Measurements from ENCODE around the gene NDUFV1. TPM values are rescaled to one million over a fixed set of nuclear protein-coding genes. Genes with fewer than 3 reads are reported as not detected.
"Not testable (repeated sequence)": the region's sequence is repeated elsewhere in the genome, so short reads cannot be mapped to it uniquely, and the experiment has no call there.

NDUFV1 gene
- total and polyA plus RNA-seq, 12 donors, result 84.2 to 439 (median 244) TPM

DNA sequence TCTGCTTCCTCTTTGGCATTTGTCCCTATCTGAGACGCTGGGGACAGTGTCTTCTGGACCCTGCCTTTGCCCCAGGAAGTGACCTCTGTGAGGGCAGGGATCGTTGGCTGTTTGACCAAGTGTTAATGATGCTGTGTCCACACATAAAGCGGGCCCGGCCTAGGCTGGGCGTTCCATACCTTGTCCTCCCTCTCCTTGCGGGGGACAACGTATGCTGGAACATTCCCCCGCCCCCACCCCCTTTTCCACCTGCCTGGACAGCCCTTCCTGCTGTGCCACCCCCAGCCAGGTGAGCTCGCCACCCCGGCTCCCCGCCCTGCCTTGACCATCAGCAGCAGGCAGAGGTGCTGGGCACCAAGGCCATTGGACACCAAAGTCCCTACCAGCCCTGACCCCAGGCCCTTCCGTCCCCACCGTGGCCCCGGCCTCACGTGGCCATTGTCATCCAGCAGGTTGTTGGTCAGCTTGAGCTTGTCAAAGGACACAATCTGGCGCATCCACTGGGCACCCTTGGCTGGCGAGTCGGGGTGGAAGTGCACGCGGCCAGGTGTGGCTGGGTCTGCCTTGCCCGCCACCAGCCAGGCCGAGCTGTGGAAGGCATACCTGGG, 27.1 kb downstream of the NDUFV1 start:
- TF ChIP-seq, protein P1, sequence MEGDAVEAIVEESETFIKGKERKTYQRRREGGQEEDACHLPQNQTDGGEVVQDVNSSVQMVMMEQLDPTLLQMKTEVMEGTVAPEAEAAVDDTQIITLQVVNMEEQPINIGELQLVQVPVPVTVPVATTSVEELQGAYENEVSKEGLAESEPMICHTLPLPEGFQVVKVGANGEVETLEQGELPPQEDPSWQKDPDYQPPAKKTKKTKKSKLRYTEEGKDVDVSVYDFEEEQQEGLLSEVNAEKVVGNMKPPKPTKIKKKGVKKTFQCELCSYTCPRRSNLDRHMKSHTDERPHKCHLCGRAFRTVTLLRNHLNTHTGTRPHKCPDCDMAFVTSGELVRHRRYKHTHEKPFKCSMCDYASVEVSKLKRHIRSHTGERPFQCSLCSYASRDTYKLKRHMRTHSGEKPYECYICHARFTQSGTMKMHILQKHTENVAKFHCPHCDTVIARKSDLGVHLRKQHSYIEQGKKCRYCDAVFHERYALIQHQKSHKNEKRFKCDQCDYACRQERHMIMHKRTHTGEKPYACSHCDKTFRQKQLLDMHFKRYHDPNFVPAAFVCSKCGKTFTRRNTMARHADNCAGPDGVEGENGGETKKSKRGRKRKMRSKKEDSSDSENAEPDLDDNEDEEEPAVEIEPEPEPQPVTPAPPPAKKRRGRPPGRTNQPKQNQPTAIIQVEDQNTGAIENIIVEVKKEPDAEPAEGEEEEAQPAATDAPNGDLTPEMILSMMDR (IDR thresholded peaks at IDR 0.05), result no peak
- TF ChIP-seq POLR2A (IDR thresholded peaks at IDR 0.05), result no peak
- no peak overlapping the region for H3K27ac ChIP-seq
- H3K36me3 ChIP-seq (replicated peaks in 1 of 2), result no peaks in the 10 kb centered on the region
- H3K4me3 ChIP-seq, result no peak overlapping the region
- H3K27me3 ChIP-seq, result no peaks in the 10 kb centered on the region
- peak in 1 of 7 donors; percentile 22 for DNase-seq
- H3K4me1 ChIP-seq (replicated peaks in 1 of 2), result peaks cover 0 to 14% of the 10 kb centered on the region in 2 donors
- H3K9me3 ChIP-seq (replicated peaks in 1 of 3), result no peaks in the 10 kb centered on the region
- intact Hi-C loops (cut with DNase I), result loop anchor here in 1 of 2 donors (10.0 kb wide), 1 partner anchor 171 kb away; no protein-coding TSS in a partner anchor
- WGBS, 4 donors, result 83 to 88% (median 85%) methylated on average over 15 to 22 of the region's 22 CpGs

GRCh38 chr11:67634366-67635230, 27.9 kb downstream of the NDUFV1 start:
- H3K27ac ChIP-seq, result no peak overlapping the region
- intact Hi-C loops (cut with DNase I), result loop anchor here in 1 of 2 donors (10.0 kb wide), 1 partner anchor 170 kb away; no protein-coding TSS in a partner anchor
- DNase-seq, result no peak

GRCh38 chr11:67635231-67635521, 28.4 kb downstream of the NDUFV1 start:
- H3K4me3 ChIP-seq, result no peak overlapping the region
- H3K27ac ChIP-seq, result no peak overlapping the region
- H3K27me3 ChIP-seq, result peaks cover 9% of the 10 kb centered on the region
- TF ChIP-seq, protein P1 (IDR thresholded peaks at IDR 0.05), result no peak
- no peak for TF ChIP-seq POLR2A (IDR thresholded peaks at IDR 0.05)
- H3K9me3 ChIP-seq (replicated peaks in 1 of 3), result no peaks in the 10 kb centered on the region
- H3K36me3 ChIP-seq (replicated peaks in 1 of 2), result no peaks in the 10 kb centered on the region
- intact Hi-C loops (cut with DNase I), result loop anchor here in 1 of 2 donors (10.0 kb wide), 1 partner anchor 170 kb away; no protein-coding TSS in a partner anchor
- no peak for DNase-seq
- 83 to 88% (median 83%) methylated on average over 4 of the region's 4 CpGs; no CpG with 5 or more reads in 1 of the 4 donors for WGBS, 4 donors
- peaks cover 0 to 7% of the 10 kb centered on the region in 2 donors for H3K4me1 ChIP-seq (replicated peaks in 1 of 2)

More at GRCh38 chr11:67634366-67635230, 27.9 kb downstream of the NDUFV1 start:
- Histone ChIP-seq H3K27me3 (peaks cover 4% of the 10 kb centered on the region), H3K4me1 (replicated peaks in 1 of 2) (peaks cover 0 to 7% of the 10 kb centered on the region in 2 donors), H3K4me3 (no peak overlapping the region), H3K9me3 (replicated peaks in 1 of 3) (no peaks in the 10 kb centered on the region), H3K36me3 (replicated peaks in 1 of 2) (no peaks in the 10 kb centered on the region)
- TF ChIP-seq, protein P1 (IDR thresholded peaks at IDR 0.05), result no peak
- WGBS, 4 donors, result 62 to 87% (median 77%) methylated on average over 3 to 20 of the region's 20 CpGs

DNA sequence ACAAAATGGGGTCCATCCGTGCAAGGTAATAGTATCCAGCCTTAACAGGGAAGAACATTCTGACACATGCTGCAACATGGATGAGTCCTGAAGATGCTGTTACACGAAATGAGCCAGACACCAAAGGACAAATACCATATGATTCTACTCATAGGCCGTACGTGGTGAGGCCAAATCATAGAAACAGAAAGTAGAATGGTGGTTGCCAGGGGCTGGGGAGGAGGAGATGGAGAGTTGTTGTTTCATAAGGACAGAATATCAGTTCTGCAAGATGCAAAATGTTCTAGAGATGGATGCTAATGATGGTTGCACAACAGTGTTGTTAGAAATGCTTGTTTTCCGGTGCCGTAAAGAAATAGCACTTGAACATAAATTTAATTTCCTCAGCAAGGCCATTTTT, 30.2 kb downstream of the NDUFV1 start:
- Histone ChIP-seq H3K36me3 (replicated peaks in 1 of 2) (no peaks in the 10 kb centered on the region), H3K9me3 (replicated peaks in 1 of 3) (no peaks in the 10 kb centered on the region), H3K27me3 (peaks cover 17% of the 10 kb centered on the region), H3K4me1 (replicated peaks in 1 of 2) (no peaks in the 10 kb centered on the region), H3K27ac (no peak overlapping the region), H3K4me3 (no peak overlapping the region)
- intact Hi-C loops (cut with DNase I), result loop anchor here in 1 of 2 donors (10.0 kb wide), 1 partner anchor 168 kb away; no protein-coding TSS in a partner anchor
- no peak for DNase-seq
- no peak for TF ChIP-seq POLR2A (IDR thresholded peaks at IDR 0.05)
- TF ChIP-seq, protein P1 (IDR thresholded peaks at IDR 0.05), result no peak
- 77 to 82% (median 79%) methylated on average over 6 of the region's 6 CpGs for WGBS, 4 donors

DNA sequence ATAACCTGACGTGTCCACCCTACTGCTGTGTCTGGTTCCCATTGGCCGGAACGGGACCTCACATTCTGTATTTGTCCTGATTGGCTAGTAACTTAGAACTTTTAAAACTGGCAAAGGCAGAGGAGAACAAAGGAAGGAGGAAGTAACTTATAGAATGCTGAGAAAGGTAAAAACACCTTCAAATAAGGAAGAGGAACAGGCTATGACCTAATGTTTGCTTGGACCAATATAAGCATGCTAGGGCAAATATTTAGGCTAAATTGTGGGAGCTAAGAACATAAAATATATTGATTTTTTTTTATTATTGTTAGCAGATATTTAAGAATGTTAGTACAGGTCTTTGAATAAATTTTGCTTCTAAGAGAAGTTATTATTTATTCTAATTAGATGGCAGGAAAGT, 30.7 kb downstream of the NDUFV1 start:
- peaks cover 17% of the 10 kb centered on the region for H3K27me3 ChIP-seq
- not testable (repeated sequence) for H3K4me1 ChIP-seq (replicated peaks in 1 of 2); H3K36me3 ChIP-seq (replicated peaks in 1 of 2); H3K4me3 ChIP-seq; H3K27ac ChIP-seq; H3K9me3 ChIP-seq (replicated peaks in 1 of 3); DNase-seq
- intact Hi-C loops (cut with DNase I), result loop anchor here in 1 of 2 donors (10.0 kb wide), 1 partner anchor 167 kb away; no protein-coding TSS in a partner anchor
- WGBS, 4 donors, result 83 to 89% (median 86%) methylated on average over 3 of the region's 3 CpGs
